ENCODE data around the gene TBC1D25.
A peak's percentile ranks its signal among the peaks of the same experiment; 100 is the strongest.
"Not testable (repeated sequence)": the region's sequence is repeated elsewhere in the genome, so short reads cannot be mapped to it uniquely, and the experiment has no call there.

Gene TBC1D25

GRCh38 chrX:48516285-48516684 is 23.2 kb upstream of the TBC1D25 start:
- DNase-seq (ENCODE audit: low read depth) = no peak

GRCh38 chrX:48516987-48517386 is 22.5 kb upstream of the TBC1D25 start:
- DNase-seq (ENCODE audit: low read depth) = no peak

- DNase-seq (ENCODE audit: low read depth) = not testable (repeated sequence)
Measured at GRCh38 chrX:48519481-48519880, 20.0 kb upstream of the TBC1D25 start.

GRCh38 chrX:48520455-48520854 is 19.1 kb upstream of the TBC1D25 start:
- no peak for DNase-seq (ENCODE audit: low read depth)

- DNase-seq (ENCODE audit: low read depth) = no peak
Measured at GRCh38 chrX:48520976-48521352, 18.6 kb upstream of the TBC1D25 start.

- DNase-seq (ENCODE audit: low read depth) = peak; percentile 33
Measured at GRCh38 chrX:48521353-48522243, 17.9 kb upstream of the TBC1D25 start, which contains the start of gene EBP. TSS of gene EBP (plus strand) at chrX:48521808. CDS start at chrX:48523772, 1,964 bp downstream.

- no peak for DNase-seq (ENCODE audit: low read depth)
Measured at GRCh38 chrX:48522291-48522690, 17.2 kb upstream of the TBC1D25 start.

GRCh38 chrX:48523682-48524081 is 15.8 kb upstream of the TBC1D25 start:
- DNase-seq (ENCODE audit: low read depth) = no peak

- DNase-seq (ENCODE audit: low read depth) = not testable (repeated sequence)
Measured at GRCh38 chrX:48525853-48526252, 13.7 kb upstream of the TBC1D25 start.

GRCh38 chrX:48530736-48531135 is 8.8 kb upstream of the TBC1D25 start:
- no peak for DNase-seq (ENCODE audit: low read depth)

GRCh38 chrX:48531358-48531959 is 8.1 kb upstream of the TBC1D25 start:
- DNase-seq (ENCODE audit: low read depth) = peak; percentile 60

- no peak for DNase-seq (ENCODE audit: low read depth)
Measured at GRCh38 chrX:48532161-48532560, 7.4 kb upstream of the TBC1D25 start.

- DNase-seq (ENCODE audit: low read depth) = no peak
Measured at GRCh38 chrX:48533165-48533564, 6.3 kb upstream of the TBC1D25 start.

- DNase-seq (ENCODE audit: low read depth) = no peak
Measured at GRCh38 chrX:48538641-48539344, 721 bp upstream of the TBC1D25 start.

GRCh38 chrX:48540028-48540375 is 488 bp downstream of the TBC1D25 start:
- no peak for DNase-seq (ENCODE audit: low read depth)

- no peak for DNase-seq (ENCODE audit: low read depth)
Measured at GRCh38 chrX:48540480-48540879, 966 bp downstream of the TBC1D25 start.

GRCh38 chrX:48541140-48541814 is 1.8 kb downstream of the TBC1D25 start:
- DNase-seq (ENCODE audit: low read depth) = no peak

- DNase-seq (ENCODE audit: low read depth) = no peak
Measured at GRCh38 chrX:48548871-48549270, 9.4 kb downstream of the TBC1D25 start.

GRCh38 chrX:48555731-48556325 is 16.3 kb downstream of the TBC1D25 start:
- DNase-seq (ENCODE audit: low read depth) = not testable (repeated sequence)

- peak; percentile 40 for DNase-seq (ENCODE audit: low read depth)
Measured at GRCh38 chrX:48558271-48558670, 18.8 kb downstream of the TBC1D25 start.

GRCh38 chrX:48559636-48560035 is 20.1 kb downstream of the TBC1D25 start:
- no peak for DNase-seq (ENCODE audit: low read depth)

- DNase-seq (ENCODE audit: low read depth) = no peak
Measured at GRCh38 chrX:48560056-48560455, 20.5 kb downstream of the TBC1D25 start.
